Muscle layer of duodenum (tissue), 2 donors: ENCODE data around the gene WHRN.

Source experiments
- H3K27ac ChIP-seq: one replicate; pipeline ENCODE4 v1.7.0; 2013; ENCODE audit warnings: mild to moderate bottlenecking, low read length
- H3K27me3 ChIP-seq: one replicate; pipeline ENCODE4 v1.7.0; 2013; ENCODE audit warnings: low read depth, mild to moderate bottlenecking, control low read depth, low read length
- H3K36me3 ChIP-seq, 2 donors: one replicate each; pipeline ENCODE4 v1.7.0; 2013; ENCODE audit warnings: low read length in 2 of 2, control low read depth in 1 of 2, mild to moderate bottlenecking in 1 of 2; ENCODE audit not compliant: insufficient read depth in 2 of 2, control insufficient read depth in 1 of 2
- H3K4me1 ChIP-seq, 2 donors: one replicate each; pipeline ENCODE4 v1.7.0; 2013; ENCODE audit warnings: low read length in 2 of 2, mild to moderate bottlenecking in 2 of 2, control low read depth in 1 of 2, moderate library complexity in 1 of 2; ENCODE audit not compliant: insufficient read depth in 2 of 2, control insufficient read depth in 1 of 2
- H3K4me3 ChIP-seq, 2 donors: one replicate each; pipeline ENCODE4 v1.7.0; 2013; ENCODE audit warnings: low read length in 2 of 2, low read depth in 1 of 2, mild to moderate bottlenecking in 1 of 2
- H3K9me3 ChIP-seq, 2 donors: one replicate each; pipeline ENCODE4 v1.7.0; 2013; ENCODE audit warnings: low read length in 2 of 2, control low read depth in 1 of 2, mild to moderate bottlenecking in 1 of 2; ENCODE audit not compliant: control insufficient read depth in 1 of 2
- donor health status: healthy.

WHRN gene

DNA sequence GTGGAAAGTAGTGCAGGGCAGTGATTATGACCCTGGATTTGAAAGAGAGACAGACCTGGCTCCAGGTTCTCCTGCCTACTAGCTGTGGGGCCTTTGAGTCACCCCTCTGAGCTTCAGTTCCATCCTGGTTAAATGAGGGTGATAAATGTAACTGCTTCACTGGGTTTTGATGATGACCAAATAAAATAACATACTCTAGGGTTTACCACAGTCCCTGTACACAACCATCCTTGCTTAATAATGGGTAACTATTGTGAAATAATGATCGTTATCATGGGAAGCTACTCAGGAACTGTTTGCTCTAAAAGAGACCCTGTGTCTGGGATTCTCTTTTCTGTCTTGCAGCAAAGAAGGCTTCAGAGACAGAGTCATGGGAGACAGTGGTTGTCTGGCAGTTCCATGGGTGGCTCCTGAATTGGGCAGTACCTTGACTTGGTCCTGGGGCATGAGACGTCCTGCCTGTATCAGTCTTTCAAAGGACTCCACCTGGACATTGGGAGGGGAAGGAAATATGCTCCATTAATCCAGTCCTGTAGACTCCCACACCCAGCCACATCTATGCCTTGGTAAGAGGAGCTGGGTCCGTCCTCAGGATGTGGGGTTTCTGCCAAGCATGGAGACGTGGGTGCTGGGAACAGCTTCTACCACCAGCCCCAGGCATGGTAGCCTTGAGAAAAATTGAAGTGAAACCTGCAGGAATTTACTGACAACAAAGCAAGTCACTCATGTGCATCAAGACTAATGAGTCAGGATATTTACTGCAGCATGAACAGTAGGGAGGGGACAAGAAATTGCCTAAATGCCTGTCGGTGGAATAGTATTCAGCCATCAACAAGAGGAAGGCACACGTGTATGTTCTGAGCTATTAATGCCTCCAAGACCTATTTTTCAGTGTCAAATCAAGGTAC, 140.9 kb downstream of the WHRN start:
- no peaks in the 10 kb centered on the region for H3K27me3 ChIP-seq
- H3K27ac ChIP-seq = no peak overlapping the region
- no peaks in the 10 kb centered on the region for H3K9me3 ChIP-seq
- peaks cover 71 to 82% of the 10 kb centered on the region in 2 donors for H3K36me3 ChIP-seq
- H3K4me3 ChIP-seq = no peak overlapping the region
- no peaks in the 10 kb centered on the region for H3K4me1 ChIP-seq

DNA sequence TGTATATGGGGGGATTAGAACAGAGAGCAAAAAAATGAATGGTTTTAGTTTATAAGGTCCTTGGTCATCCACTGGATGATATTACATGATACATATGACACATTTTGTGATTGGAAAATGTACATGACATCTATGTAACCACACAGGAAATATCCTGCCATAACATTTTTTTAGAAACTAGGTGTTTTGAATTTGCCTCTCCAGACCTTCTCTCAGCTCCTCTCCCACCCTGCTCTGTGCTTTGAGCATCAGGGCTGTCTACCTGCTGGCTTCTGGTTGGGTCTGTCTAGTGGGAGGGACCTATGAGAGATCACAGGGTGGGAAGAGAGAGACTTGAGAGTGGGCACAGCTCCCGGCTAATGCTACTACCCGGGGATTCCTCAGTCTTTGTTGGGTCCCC, 141.8 kb downstream of the WHRN start:
- Histone ChIP-seq H3K27me3 (no peaks in the 10 kb centered on the region), H3K27ac (no peak overlapping the region), H3K36me3 (peaks cover 77 to 89% of the 10 kb centered on the region in 2 donors), H3K4me3 (no peak overlapping the region), H3K4me1 (no peaks in the 10 kb centered on the region), H3K9me3 (no peaks in the 10 kb centered on the region)

DNA sequence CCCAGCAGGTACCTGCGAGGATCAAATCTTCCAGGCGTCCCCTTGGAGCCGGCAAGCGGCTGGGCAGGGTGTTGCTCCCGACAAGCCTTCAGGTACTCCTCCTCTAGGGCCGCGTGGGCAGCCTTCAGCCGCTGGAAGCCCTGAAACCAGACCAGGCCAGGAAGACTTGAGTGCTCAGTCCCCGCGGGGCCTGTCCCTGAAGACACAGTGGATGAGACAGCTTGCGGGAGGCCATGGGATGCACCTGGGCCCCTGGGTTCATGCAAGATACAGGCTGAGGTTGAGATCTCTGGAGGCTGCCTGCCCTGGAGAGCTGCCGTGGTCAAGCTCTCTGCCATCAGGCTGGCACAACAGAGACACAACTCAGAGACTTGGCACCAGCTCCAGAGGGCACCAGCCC, 142.9 kb downstream of the WHRN start:
- Histone ChIP-seq H3K9me3 (no peaks in the 10 kb centered on the region), H3K4me1 (no peaks in the 10 kb centered on the region), H3K27ac (no peak overlapping the region), H3K27me3 (no peaks in the 10 kb centered on the region), H3K36me3 (peaks cover 77 to 89% of the 10 kb centered on the region in 2 donors), H3K4me3 (no peak overlapping the region)

DNA sequence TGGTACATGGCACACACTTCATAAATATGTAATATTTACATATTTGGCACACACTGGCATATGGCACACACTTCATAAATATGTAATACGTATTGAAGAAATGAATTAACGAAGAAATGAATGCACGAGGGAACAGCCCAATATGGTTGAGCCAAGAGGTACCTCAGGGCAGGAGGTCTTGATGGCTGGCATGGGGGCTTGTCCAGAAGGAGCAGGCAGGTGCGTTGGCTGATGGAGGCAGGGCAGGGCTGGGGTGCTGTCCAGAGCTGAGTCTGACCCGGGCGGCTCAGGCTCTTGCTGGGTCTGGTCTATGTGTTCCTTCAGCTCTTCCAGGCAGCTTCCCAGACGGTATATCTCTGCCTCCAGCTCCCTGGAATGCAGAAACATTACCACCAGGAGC, 143.7 kb downstream of the WHRN start:
- no peaks in the 10 kb centered on the region for H3K9me3 ChIP-seq
- no peak overlapping the region for H3K27ac ChIP-seq
- peaks cover 80 to 89% of the 10 kb centered on the region in 2 donors for H3K36me3 ChIP-seq
- no peaks in the 10 kb centered on the region for H3K27me3 ChIP-seq
- no peak overlapping the region for H3K4me3 ChIP-seq
- no peaks in the 10 kb centered on the region for H3K4me1 ChIP-seq

DNA sequence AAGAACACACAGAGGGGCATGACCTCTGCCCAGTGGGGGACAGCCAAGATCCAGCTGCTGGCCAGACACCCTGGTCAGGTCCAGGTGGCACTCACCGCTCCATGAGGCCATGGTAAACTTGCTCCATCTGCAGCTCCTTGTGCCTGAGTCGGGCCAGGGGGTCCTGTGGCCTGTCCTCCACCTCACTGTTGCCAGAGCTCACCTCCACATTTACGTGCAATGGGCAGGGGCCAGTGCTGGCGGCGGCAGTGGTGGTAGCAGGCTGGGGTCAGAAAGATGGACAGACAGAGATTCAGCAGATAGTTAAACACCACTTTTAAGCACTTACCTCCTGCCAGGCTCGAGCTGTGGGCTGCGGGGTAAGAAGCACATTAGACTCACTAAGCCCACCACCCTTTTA, 145.5 kb downstream of the WHRN start:
- Histone ChIP-seq H3K27ac (no peak overlapping the region), H3K4me1 (no peaks in the 10 kb centered on the region), H3K27me3 (no peaks in the 10 kb centered on the region), H3K36me3 (peaks cover 90 to 94% of the 10 kb centered on the region in 2 donors), H3K4me3 (no peak overlapping the region), H3K9me3 (no peaks in the 10 kb centered on the region)

DNA sequence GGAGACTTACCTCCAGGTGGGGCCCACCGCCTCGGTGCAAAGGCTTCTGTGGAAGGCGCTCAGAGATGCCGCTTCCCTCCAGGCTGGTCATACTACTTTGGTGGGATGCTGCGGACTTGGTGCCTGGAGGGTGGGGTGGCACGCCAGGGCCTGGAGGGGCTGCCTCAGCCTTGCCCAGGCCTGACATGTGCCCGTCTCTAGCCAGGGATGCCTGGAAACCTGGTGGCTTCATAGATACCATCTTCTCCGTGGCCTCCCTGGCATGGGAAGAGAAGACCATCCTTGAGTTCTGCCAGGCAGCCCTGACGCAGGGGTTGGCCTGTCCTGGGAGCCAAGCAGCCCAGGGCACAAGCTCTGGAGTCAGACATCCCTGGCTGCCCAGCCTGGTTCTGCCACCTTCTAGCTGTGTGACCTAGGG, 147.4 kb downstream of the WHRN start:
- H3K27ac ChIP-seq = no peak overlapping the region
- H3K36me3 ChIP-seq = peaks cover 75% of the 10 kb centered on the region in 2 donors
- no peaks in the 10 kb centered on the region for H3K27me3 ChIP-seq
- H3K4me3 ChIP-seq = no peak overlapping the region
- H3K4me1 ChIP-seq = no peaks in the 10 kb centered on the region
- H3K9me3 ChIP-seq = no peaks in the 10 kb centered on the region

DNA sequence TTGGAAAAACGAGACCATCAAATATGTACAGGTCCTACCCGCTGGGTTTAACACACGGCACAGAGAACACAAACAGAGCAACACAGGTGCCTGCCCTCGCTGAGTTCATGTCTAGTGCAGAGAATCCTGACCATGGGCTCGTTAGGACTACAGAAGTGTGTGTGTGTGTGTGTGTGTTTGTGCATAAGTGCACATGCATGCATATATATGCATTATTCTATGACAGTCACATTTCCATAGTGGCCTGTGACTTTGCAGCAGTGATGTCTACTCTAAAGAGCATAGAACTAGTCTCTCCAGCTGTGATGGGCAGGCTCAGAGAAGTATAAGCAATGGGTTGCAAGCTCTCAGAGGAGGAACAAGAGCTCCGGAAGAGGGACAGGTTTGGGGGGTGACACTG, 147.9 kb downstream of the WHRN start:
- Histone ChIP-seq H3K27me3 (no peaks in the 10 kb centered on the region), H3K36me3 (peaks cover 70 to 71% of the 10 kb centered on the region in 2 donors), H3K9me3 (no peaks in the 10 kb centered on the region), H3K27ac (no peak overlapping the region), H3K4me3 (no peak overlapping the region), H3K4me1 (no peaks in the 10 kb centered on the region)

DNA sequence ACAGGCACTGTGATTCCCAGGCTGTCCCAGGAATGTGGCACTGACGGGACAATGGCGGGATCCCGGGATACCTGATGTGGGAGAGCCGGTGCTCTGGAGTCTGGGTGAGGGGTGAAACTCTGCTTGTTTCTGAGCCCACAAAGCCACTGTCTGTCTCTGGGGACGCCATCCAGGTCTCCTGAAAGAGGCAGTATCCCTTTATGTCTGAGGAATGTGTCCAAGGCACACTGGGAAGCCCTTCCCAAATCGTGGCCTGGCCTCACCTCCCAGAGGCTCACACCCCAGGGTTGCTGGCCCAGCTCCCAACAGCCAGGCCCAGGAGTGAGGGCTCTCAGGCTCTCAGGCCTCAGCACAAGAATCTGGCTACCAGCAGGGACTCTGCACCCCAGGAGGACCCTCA, 148.5 kb downstream of the WHRN start:
- H3K9me3 ChIP-seq = no peaks in the 10 kb centered on the region
- H3K27me3 ChIP-seq = no peaks in the 10 kb centered on the region
- no peak overlapping the region for H3K27ac ChIP-seq
- no peaks in the 10 kb centered on the region for H3K4me1 ChIP-seq
- H3K4me3 ChIP-seq = no peak overlapping the region
- H3K36me3 ChIP-seq = peaks cover 64 to 71% of the 10 kb centered on the region in 2 donors

DNA sequence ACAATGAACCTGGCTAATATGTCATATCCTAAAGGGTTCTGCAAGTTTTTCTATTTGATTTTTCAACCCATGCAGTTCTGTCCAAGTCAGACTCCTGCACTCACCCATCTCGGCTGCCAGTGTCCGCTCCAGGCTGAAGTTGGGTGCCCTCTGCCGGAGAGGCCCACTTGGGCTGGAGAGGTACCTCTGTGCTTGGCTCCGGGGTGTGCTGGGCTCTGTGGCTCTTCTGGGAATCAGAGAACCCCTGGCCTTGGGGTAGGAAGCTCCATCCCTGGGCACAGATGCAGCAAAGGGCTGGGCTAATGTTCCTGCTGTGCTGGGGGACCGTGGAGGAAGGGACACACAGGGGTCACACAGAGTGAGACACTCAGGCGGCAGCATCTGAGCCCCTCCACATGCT, 149.5 kb downstream of the WHRN start:
- Histone ChIP-seq H3K27me3 (no peaks in the 10 kb centered on the region), H3K36me3 (peaks cover 60 to 69% of the 10 kb centered on the region in 2 donors), H3K4me1 (no peaks in the 10 kb centered on the region), H3K9me3 (no peaks in the 10 kb centered on the region), H3K27ac (no peak overlapping the region), H3K4me3 (no peak overlapping the region)
